ENCODE results near the gene TMED5.

Gene TMED5

DNA sequence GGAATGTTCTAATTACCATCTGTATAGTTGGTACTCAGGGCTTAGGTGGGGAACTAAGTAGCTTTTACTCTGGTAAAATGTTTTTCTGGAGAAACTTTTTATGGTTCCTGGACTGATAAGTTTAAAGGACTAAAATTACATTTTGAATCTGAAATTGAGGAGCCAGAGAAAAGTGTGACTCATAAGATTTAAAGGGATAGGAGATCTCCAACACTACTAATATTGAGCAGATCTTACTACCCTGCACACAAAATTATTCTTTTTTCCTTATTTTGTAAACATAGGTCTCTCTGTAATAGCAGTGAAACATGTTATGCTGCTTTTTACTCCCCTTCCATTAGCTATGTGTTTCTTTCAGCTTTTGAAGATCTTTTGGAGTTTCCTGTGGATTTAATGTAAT, 68.7 kb downstream of the TMED5 start:
- no peaks in the 10 kb centered on the region for H3K4me1 Mint-ChIP-seq
- no peak overlapping the region for H3K4me3 Mint-ChIP-seq
- peak overlapping the region; percentile 91 for H3K27ac Mint-ChIP-seq
- H3K27me3 Mint-ChIP-seq (ENCODE audit: low read depth, poor library complexity), result no peaks in the 10 kb centered on the region
- peaks cover 23% of the 10 kb centered on the region for H3K9me3 Mint-ChIP-seq
- peaks cover 73% of the 10 kb centered on the region for H3K36me3 Mint-ChIP-seq (ENCODE audit: low read depth)
- TF ChIP-seq, protein P1, sequence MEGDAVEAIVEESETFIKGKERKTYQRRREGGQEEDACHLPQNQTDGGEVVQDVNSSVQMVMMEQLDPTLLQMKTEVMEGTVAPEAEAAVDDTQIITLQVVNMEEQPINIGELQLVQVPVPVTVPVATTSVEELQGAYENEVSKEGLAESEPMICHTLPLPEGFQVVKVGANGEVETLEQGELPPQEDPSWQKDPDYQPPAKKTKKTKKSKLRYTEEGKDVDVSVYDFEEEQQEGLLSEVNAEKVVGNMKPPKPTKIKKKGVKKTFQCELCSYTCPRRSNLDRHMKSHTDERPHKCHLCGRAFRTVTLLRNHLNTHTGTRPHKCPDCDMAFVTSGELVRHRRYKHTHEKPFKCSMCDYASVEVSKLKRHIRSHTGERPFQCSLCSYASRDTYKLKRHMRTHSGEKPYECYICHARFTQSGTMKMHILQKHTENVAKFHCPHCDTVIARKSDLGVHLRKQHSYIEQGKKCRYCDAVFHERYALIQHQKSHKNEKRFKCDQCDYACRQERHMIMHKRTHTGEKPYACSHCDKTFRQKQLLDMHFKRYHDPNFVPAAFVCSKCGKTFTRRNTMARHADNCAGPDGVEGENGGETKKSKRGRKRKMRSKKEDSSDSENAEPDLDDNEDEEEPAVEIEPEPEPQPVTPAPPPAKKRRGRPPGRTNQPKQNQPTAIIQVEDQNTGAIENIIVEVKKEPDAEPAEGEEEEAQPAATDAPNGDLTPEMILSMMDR (IDR thresholded peaks at IDR 0.05), result no peak
- no peak for DNase-seq

DNA sequence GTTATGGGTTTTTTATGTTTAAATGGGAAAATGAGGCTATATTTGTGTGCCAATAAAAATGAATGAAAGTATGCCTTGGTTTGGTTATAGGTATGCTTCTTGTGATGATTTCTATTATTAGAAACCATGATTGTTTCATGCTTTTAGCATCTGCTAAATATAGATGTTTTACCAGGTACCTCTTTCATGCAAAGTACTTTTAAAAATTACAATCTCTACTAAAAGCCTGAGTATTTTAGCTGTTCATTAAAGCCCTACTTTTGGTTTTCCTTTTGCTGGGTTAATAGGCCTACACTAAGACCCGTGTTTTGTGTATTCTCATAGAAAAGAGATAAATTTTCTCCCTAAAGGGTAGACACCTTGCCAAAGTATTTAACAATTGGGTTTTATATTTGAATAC, 69.1 kb downstream of the TMED5 start:
- Mint-ChIP-seq H3K9me3 (peaks cover 28% of the 10 kb centered on the region), H3K4me1 (no peaks in the 10 kb centered on the region), H3K36me3 (ENCODE audit: low read depth) (peaks cover 73% of the 10 kb centered on the region), H3K27ac (no peak overlapping the region), H3K4me3 (no peak overlapping the region), H3K27me3 (ENCODE audit: low read depth, poor library complexity) (no peaks in the 10 kb centered on the region)
- TF ChIP-seq, protein P1 (IDR thresholded peaks at IDR 0.05), result no peak
- DNase-seq, result no peak

DNA sequence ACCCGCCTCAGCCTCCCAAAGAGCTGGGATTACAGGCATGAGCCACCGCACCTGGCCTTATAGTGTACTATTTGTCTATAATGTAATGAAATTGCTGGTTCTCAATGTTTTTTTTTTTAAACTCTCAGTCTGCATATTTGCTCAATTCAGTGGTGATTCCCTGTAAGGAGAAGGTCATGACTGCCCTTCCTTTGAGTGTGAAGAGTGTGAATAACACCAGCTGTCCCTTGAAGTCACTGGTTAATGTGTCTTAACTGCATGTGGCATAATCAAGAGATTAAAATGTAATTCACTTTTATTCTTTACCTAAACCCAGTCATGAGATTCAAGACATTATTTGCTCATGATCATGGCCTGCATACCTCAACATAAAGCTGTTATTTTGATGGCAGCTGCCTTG, 70.6 kb downstream of the TMED5 start:
- Mint-ChIP-seq H3K36me3 (ENCODE audit: low read depth) (peaks cover 78% of the 10 kb centered on the region), H3K4me1 (no peaks in the 10 kb centered on the region), H3K27me3 (ENCODE audit: low read depth, poor library complexity) (no peaks in the 10 kb centered on the region), H3K4me3 (no peak overlapping the region), H3K27ac (peak overlapping the region; percentile 63), H3K9me3 (peaks cover 43% of the 10 kb centered on the region)
- no peak for DNase-seq
- TF ChIP-seq, protein P1 (IDR thresholded peaks at IDR 0.05), result no peak

DNA sequence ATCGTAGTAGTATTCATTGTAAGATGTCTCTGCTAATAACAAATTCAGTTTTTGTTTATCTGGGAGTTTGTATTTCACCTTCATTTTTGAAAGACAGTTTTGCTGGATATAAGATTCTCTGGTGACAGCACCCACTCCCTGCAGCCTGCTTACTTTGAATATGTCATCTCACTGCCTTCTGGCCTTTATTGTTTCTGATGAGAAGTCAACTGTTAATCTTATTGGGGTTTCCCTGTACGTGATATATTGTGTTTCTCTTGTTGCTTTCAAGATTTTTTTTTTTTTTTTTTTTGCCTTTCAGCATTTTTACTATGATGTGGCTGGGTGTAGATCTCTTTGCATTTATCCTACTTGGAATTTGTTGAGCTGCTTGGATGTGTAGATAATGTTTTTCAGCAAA, 71.9 kb downstream of the TMED5 start:
- TF ChIP-seq, protein P1 (IDR thresholded peaks at IDR 0.05), result no peak
- Mint-ChIP-seq H3K4me3 (no peak overlapping the region), H3K36me3 (ENCODE audit: low read depth) (peaks cover 84% of the 10 kb centered on the region), H3K9me3 (peaks cover 56% of the 10 kb centered on the region), H3K27me3 (ENCODE audit: low read depth, poor library complexity) (no peaks in the 10 kb centered on the region), H3K27ac (no peak overlapping the region), H3K4me1 (no peaks in the 10 kb centered on the region)
- no peak for DNase-seq

DNA sequence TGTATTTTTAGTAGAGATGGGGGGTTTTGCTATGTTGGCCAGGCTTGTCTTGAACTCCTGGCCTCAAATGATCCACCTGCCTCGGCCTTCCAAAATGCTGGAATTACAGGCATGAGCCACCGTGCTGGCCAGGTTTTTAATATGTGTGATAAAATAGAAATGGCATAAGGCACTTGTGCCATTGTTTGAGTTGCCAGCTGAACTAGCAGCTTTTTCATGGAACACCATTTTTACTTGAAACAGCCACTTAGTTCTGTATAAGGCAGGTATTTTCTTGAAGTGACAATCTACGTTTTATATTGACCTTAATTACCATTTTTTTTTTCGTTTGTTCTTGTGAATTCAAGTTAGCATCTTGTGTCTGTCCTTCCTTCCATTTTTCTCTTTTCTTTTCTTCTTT, 72.8 kb downstream of the TMED5 start:
- H3K4me3 Mint-ChIP-seq, result no peak overlapping the region
- H3K9me3 Mint-ChIP-seq, result peaks cover 61% of the 10 kb centered on the region
- H3K27me3 Mint-ChIP-seq (ENCODE audit: low read depth, poor library complexity), result no peaks in the 10 kb centered on the region
- no peak for DNase-seq
- TF ChIP-seq, protein P1 (IDR thresholded peaks at IDR 0.05), result no peak
- no peak overlapping the region for H3K27ac Mint-ChIP-seq
- H3K4me1 Mint-ChIP-seq, result no peaks in the 10 kb centered on the region
- H3K36me3 Mint-ChIP-seq (ENCODE audit: low read depth), result peaks cover 84% of the 10 kb centered on the region

DNA sequence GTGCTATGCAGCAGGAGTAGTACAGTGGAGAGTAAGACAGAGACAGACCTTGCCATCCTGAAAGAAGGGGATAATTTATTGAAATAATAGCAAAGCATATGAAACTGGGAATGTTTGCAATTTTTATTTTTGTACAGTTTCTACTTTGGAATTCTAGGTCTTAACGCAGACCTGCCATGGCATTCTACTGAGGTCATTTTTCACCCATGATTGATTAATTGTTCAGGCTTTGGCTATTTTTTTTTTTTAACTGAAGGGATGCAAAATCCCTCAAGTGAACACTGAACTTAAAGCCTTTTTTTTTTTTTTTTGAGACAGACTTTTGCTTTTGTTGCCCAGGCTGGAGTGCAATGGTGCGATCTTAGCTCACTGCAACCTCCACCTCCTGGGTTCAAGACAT, 74.0 kb downstream of the TMED5 start:
- Mint-ChIP-seq H3K9me3 (peaks cover 62% of the 10 kb centered on the region), H3K4me3 (no peak overlapping the region), H3K27me3 (ENCODE audit: low read depth, poor library complexity) (no peaks in the 10 kb centered on the region), H3K4me1 (no peaks in the 10 kb centered on the region), H3K27ac (no peak overlapping the region), H3K36me3 (ENCODE audit: low read depth) (peaks cover 88% of the 10 kb centered on the region)
- no peak for DNase-seq
- TF ChIP-seq, protein P1 (IDR thresholded peaks at IDR 0.05), result no peak
